Upper lobe of left lung (tissue), 6 donors: ENCODE measurements around the gene SNX24. TPM values are rescaled to one million over a fixed set of nuclear protein-coding genes. Genes with fewer than 3 reads are reported as not detected.

Experiments used
- ATAC-seq, 2 donors: fragments of 200-7000 bp; cut with Tn5 transposase; one replicate each; pipeline ENCODE4 v1.9.1; 2022; ENCODE audit warnings: mild to moderate bottlenecking in 2 of 2, moderate library complexity in 2 of 2; ENCODE audit not compliant: low FRiP score in 2 of 2
- DNase-seq, 2 donors: peaks; one replicate each; pipeline ENCODE4 v3.0.0-alpha.2; 2019 to 2020
- H3K27ac ChIP-seq, 4 donors: fragments of 200-600 bp; sonication (generic); one replicate each; pipeline ENCODE4 v1.5.1; 2016 to 2019
- H3K27me3 ChIP-seq, 4 donors: fragments of 200-600 bp; sonication (generic); one replicate each; pipeline ENCODE4 v1.5.1; 2017 to 2019
- H3K36me3 ChIP-seq, 4 donors: fragments of 200-600 bp; sonication (generic); one replicate each; pipeline ENCODE4 v1.5.1; 2016 to 2019
- H3K4me1 ChIP-seq, 4 donors: fragments of 200-600 bp; sonication (generic); one replicate each; pipeline ENCODE4 v1.5.1; 2018 to 2019
- H3K4me3 ChIP-seq, 4 donors: fragments of 200-600 bp; sonication (generic); one replicate each; pipeline ENCODE4 v1.5.1; 2017 to 2019; ENCODE audit warnings: mild to moderate bottlenecking in 2 of 4, moderate library complexity in 1 of 4
- H3K9me3 ChIP-seq, 4 donors: fragments of 200-600 bp; sonication (generic); one replicate each; pipeline ENCODE4 v1.5.1; 2018 to 2019
- EP300 ChIP-seq, 4 donors: sonication (generic); formaldehyde crosslinking; IDR thresholded peaks; one replicate each; pipeline ENCODE4 v1.5.1; 2017; ENCODE audit warnings: antibody characterized with exemption in 4 of 4, control low read depth in 2 of 4
- POLR2A ChIP-seq, 4 donors: fragments of 450-650 bp; IDR thresholded peaks; one replicate each; pipeline ENCODE4 v1.5.1; 2016 to 2017; ENCODE audit warnings: antibody characterized with exemption in 4 of 4, mild to moderate bottlenecking in 2 of 4
- POLR2AphosphoS5 ChIP-seq, 2 donors: sonication (generic); formaldehyde crosslinking; IDR thresholded peaks; one replicate each; pipeline ENCODE4 v1.5.1; 2017; ENCODE audit warnings: antibody characterized with exemption in 2 of 2
- WGBS, 2 donors: methylation state at CpG; one replicate each; pipeline ENCODE4 v1.1.5; 2017 to 2018; 5-methylcytosine and 5-hydroxymethylcytosine counted together
- total RNA-seq, 6 donors: library from RNA; depleted of rRNA in 4 of 6; stranded (reverse); fragments of >200 nt in 4 of 6; gene quantifications; one replicate each; pipeline versions ENCODE4 v1.1.0 to v1.2.1, GENCODE V29; 2016 to 2021
- TF ChIP-seq, protein P1 (sequence below), 6 experiments: fragments of 450-650 bp in 4 of 6; fragments of 200-600 bp in 2 of 6; sonication (generic) in 2 of 6; IDR thresholded peaks; one replicate each; pipeline ENCODE4 v1.5.1; 2016 to 2019; ENCODE audit warnings: antibody characterized with exemption in 6 of 6
- donor health status: DM: no; HTN: no; CAD: no; lungs with moderate emphysema.
- donor health status: DM: no; HTN: yes; CAD: no; lungs with severe emphysema.

The SNX24 gene
- total RNA-seq, 6 donors from 2014 or later = 24.2 to 61.8 (median 35.6) TPM

DNA sequence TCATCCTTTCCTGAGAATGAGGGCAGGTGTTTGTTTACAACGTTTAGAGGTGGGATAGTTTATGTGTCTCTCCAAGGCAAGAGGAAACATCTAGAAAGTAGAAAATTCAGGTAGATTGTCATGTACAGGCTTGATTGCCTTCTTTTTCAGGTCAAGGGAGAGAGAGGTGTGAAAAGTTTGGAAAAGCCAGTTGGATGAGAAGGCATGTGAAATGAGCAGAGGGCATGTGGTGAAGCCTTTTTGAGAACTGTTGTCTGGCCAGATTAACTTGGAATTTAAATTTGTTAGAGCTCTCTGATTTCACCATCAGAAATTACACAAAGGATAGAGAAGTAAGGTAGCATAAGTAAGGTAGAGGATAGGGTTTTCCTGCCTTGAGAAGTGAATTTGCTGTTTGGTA, 74.6 kb downstream of the SNX24 start:
- Histone ChIP-seq H3K4me3 (no peak overlapping the region), H3K4me1 (no peaks in the 10 kb centered on the region), H3K36me3 (no peaks in the 10 kb centered on the region), H3K9me3 (no peaks in the 10 kb centered on the region), H3K27ac (no peak overlapping the region), H3K27me3 (no peaks in the 10 kb centered on the region)
- ATAC-seq (no peak), DNase-seq (no peak)
- 55 to 60% methylated on average over 1 of the region's 1 CpG for WGBS, 2 donors
- TF ChIP-seq, protein P1, sequence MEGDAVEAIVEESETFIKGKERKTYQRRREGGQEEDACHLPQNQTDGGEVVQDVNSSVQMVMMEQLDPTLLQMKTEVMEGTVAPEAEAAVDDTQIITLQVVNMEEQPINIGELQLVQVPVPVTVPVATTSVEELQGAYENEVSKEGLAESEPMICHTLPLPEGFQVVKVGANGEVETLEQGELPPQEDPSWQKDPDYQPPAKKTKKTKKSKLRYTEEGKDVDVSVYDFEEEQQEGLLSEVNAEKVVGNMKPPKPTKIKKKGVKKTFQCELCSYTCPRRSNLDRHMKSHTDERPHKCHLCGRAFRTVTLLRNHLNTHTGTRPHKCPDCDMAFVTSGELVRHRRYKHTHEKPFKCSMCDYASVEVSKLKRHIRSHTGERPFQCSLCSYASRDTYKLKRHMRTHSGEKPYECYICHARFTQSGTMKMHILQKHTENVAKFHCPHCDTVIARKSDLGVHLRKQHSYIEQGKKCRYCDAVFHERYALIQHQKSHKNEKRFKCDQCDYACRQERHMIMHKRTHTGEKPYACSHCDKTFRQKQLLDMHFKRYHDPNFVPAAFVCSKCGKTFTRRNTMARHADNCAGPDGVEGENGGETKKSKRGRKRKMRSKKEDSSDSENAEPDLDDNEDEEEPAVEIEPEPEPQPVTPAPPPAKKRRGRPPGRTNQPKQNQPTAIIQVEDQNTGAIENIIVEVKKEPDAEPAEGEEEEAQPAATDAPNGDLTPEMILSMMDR (IDR thresholded peaks at IDR 0.05) = no peak
- no peak for TF ChIP-seq EP300 (IDR thresholded peaks at IDR 0.05)
- no peak for TF ChIP-seq POLR2AphosphoS5 (IDR thresholded peaks at IDR 0.05)

DNA sequence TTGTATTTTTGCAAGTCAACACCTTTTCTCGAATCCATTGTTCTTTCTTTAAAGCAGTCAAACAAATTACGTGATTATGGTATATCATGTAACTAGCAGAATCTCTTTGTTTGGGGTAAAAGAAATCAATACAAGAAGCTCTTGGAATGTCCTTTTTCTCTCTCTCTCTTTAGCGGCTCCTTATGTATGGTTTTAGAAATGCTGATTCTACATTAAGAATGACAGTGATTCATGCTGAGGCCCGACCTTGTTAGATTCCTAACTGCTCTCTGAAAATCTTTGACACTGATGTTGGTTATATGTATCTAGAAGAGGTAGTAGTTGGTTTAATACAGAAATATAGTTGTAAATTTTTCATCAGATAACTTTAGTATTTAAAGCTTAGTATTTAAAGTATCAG, 76.4 kb downstream of the SNX24 start:
- Histone ChIP-seq H3K36me3 (no peaks in the 10 kb centered on the region), H3K27me3 (no peaks in the 10 kb centered on the region), H3K4me3 (no peak overlapping the region), H3K9me3 (no peaks in the 10 kb centered on the region), H3K4me1 (no peaks in the 10 kb centered on the region), H3K27ac (no peak overlapping the region)
- DNase-seq = no peak
- no peak for ATAC-seq
- TF ChIP-seq POLR2A (IDR thresholded peaks at IDR 0.05) = no peak
- no peak for TF ChIP-seq POLR2AphosphoS5 (IDR thresholded peaks at IDR 0.05)
- TF ChIP-seq, protein P1 (IDR thresholded peaks at IDR 0.05) = no peak
- no peak for TF ChIP-seq EP300 (IDR thresholded peaks at IDR 0.05)
- WGBS, 2 donors = 87 to 88% methylated on average over 4 of the region's 4 CpGs

DNA sequence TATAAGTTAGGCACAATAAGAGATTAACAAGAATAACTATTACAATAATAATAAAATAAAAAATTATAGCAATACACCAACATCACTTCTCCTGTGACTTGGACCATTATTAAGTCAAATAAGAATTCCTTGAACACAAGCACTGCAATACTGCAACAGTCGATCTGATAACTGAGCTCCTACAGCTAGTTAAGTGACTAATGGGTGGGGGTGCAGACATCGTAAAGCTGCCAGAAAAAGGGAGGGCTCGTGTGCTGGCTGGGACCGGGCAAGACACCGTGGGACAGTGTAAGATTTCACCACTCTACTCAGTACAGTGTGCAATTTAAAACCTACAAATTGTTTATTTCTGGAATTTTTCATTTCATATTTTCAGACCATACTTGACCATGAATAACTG, 78.8 kb downstream of the SNX24 start:
- no peak overlapping the region for H3K4me3 ChIP-seq
- TF ChIP-seq POLR2A (IDR thresholded peaks at IDR 0.05) = no peak
- peak in 1 of 2 donors; percentile 82 for ATAC-seq
- H3K27me3 ChIP-seq = no peaks in the 10 kb centered on the region
- WGBS, 2 donors = 84 to 89% methylated on average over 5 of the region's 5 CpGs
- H3K36me3 ChIP-seq = no peaks in the 10 kb centered on the region
- DNase-seq = no peak
- no peak overlapping the region for H3K27ac ChIP-seq
- no peaks in the 10 kb centered on the region for H3K4me1 ChIP-seq
- H3K9me3 ChIP-seq = no peaks in the 10 kb centered on the region

DNA sequence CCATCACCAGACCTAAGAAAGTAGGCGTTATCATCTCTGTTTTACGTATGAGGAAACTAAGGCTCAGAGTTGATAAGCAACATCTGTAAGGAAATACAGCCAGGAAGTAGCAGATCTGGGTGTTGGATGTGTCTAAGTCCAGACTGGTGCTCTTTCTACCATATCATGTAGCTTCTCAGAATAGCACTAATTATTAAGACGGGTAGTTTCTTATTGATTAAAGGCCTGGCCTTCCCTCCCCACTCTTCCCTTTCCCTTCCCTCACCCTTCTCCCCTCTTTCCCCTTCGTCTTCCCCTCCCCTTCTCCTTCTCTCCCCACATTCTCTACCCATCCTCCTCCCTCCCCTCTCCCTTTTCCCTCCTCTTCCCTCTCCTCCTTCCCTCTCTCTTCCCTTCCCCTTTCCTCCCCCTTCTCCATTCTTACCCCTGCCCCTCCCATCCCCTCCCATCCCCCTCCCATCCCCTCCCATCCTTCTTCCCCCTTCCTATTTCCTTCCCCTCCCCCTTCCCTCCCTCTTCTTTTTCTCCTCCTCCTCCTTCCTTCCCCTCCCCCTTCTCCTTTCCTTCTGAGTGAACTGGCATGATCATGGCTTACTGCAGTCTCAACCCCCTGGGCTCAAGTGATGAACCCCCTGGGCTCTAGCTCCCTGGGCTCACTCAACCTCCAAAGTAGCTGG, 79.4 kb downstream of the SNX24 start:
- Histone ChIP-seq H3K4me3 (no peak overlapping the region), H3K4me1 (no peaks in the 10 kb centered on the region), H3K36me3 (no peaks in the 10 kb centered on the region), H3K27me3 (no peaks in the 10 kb centered on the region), H3K9me3 (no peaks in the 10 kb centered on the region), H3K27ac (no peak overlapping the region)
- ATAC-seq (no peak), DNase-seq (no peak)
- WGBS, 2 donors = 93 to 97% methylated on average over 4 of the region's 4 CpGs
- no peak for TF ChIP-seq POLR2A (IDR thresholded peaks at IDR 0.05)
- TF ChIP-seq, protein P1 (IDR thresholded peaks at IDR 0.05) = no peak
- TF ChIP-seq POLR2AphosphoS5 (IDR thresholded peaks at IDR 0.05) = no peak
- no peak for TF ChIP-seq EP300 (IDR thresholded peaks at IDR 0.05)

DNA sequence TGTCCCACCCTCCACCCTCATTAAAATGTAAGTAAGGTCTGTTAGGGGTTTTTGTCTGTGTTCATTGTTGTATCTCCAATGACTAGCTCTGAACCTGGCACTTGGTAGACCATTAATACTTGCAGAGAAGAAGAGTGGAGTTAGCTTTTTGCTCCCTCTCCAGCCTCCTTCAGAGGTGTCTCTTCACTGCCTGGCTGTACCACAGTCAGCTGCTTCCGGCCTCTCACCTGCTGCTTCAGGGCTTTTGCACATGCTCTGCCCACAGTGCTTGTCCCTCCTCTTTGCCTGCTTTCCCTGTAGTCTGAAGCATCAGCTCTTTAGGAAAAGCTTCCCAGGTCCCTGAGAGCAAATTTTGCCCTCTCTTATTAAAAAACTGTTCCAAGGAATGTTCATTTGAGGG, 83.6 kb downstream of the SNX24 start:
- no peaks in the 10 kb centered on the region for H3K36me3 ChIP-seq
- DNase-seq (no peak), ATAC-seq (no peak)
- H3K4me1 ChIP-seq = no peaks in the 10 kb centered on the region
- no peak for TF ChIP-seq POLR2AphosphoS5 (IDR thresholded peaks at IDR 0.05)
- TF ChIP-seq, protein P1 (IDR thresholded peaks at IDR 0.05) = no peak
- no peak for TF ChIP-seq POLR2A (IDR thresholded peaks at IDR 0.05)
- TF ChIP-seq EP300 (IDR thresholded peaks at IDR 0.05) = no peak
- no peaks in the 10 kb centered on the region for H3K27me3 ChIP-seq
- no peak overlapping the region for H3K27ac ChIP-seq
- no peaks in the 10 kb centered on the region for H3K9me3 ChIP-seq
- 90 to 92% methylated on average over 1 of the region's 1 CpG for WGBS, 2 donors
- no peak overlapping the region for H3K4me3 ChIP-seq
